Activated CD4-positive, alpha-beta T cell treated with anti-CD3 and anti-CD28 coated beads, Interleukin-2, amount 50 U/mL, for 4 hours (primary cell): Measurements from ENCODE around the gene PMAIP1.
"Not testable (repeated sequence)": the region's sequence is repeated elsewhere in the genome, so short reads cannot be mapped to it uniquely, and the experiment has no call there.

Experiments used
- DNase-seq, 2 experiments: peaks; one replicate each; pipeline ENCODE4 v3.0.0-alpha.2; 2020

The PMAIP1 gene

GRCh38 chr18:59885579-59886163 is 14.1 kb upstream of the PMAIP1 start:
- DNase-seq, result no peak

- not testable (repeated sequence) for DNase-seq
These were observed 13.4 kb upstream of the PMAIP1 start for GRCh38 chr18:59886399-59886798.

DNA sequence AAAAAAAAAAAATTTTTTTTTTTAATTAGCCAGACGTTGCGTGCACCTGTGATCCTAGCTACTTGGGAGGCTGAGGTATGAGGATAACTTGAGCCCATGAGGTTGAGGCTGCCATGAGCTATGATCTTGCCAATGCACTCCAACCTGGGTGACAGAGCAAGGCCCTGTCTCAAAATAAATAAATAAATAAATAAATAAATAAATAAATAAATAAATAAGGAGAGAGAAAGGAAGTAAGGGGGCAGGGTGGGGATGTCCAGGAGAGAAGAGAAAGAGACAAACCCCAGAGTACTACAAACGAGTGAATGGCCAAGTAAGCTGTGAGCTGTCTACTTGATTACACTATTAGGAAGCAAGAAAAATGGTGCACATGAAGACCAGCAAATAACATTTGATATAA is 7.7 kb upstream of the PMAIP1 start:
- DNase-seq, result no peak

- DNase-seq, result no peak
These were observed 5.8 kb upstream of the PMAIP1 start for GRCh38 chr18:59893971-59894370.

- no peak for DNase-seq
These were observed 2.4 kb upstream of the PMAIP1 start for GRCh38 chr18:59897321-59897954.

DNA sequence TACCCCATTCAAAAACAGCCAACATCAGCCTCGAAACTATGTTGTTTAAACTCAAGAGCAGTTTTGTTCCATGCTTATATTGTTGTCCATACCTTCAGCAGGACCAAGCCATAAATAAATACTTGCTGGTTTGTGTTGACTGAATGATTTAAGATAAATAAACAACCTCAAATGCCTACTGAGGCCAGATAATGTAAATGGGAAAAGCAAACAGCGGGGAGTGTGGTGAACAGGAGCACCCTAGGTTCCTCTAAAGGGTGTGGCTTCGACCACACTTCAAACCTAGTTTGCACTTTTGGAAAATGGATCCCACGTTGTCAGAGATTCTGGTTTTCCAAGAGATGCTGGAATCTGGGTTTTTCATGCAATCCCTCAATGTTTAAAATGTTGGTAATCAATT is 1.7 kb upstream of the PMAIP1 start:
- DNase-seq, result no peak

- DNase-seq, result no peak
These were observed 1.0 kb upstream of the PMAIP1 start for GRCh38 chr18:59898609-59899297.

GRCh38 chr18:59900222-59901128 is 679 bp downstream of the PMAIP1 start:
- DNase-seq, result peak; percentile 54 to 64

DNA sequence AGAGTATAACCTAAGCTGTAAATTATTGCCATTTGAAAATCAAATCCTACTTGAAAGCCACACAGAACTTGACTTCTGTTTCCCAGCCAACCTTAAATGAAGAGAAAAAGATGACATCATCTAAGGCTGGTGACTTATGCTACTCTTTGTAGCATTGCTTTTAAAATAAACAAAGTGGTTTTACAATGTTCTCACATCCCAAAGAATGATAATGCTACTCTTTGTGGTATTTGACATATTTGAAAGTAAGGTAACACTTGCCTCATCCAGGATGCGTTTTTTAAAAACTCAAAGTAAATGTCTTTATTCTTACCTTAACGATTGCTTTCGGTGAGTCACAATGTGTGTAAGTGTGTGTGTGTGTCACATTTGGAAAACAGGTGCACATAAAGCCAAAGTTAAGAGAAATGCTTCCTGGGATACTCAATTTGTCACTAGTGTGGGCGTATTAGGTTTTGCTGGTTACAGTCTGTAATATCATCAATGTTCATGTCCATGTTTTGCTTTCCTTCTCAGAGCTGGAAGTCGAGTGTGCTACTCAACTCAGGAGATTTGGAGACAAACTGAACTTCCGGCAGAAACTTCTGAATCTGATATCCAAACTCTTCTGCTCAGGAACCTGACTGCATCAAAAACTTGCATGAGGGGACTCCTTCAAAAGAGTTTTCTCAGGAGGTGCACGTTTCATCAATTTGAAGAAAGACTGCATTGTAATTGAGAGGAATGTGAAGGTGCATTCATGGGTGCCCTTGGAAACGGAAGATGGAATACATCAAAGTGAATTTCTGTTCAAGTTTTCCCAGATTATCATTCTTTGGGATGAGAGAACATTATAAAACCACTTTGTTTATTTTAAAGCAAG is 2.6 kb downstream of the PMAIP1 start:
- DNase-seq, result no peak

GRCh38 chr18:59902993-59903610 is 3.3 kb downstream of the PMAIP1 start:
- DNase-seq, result no peak

DNA sequence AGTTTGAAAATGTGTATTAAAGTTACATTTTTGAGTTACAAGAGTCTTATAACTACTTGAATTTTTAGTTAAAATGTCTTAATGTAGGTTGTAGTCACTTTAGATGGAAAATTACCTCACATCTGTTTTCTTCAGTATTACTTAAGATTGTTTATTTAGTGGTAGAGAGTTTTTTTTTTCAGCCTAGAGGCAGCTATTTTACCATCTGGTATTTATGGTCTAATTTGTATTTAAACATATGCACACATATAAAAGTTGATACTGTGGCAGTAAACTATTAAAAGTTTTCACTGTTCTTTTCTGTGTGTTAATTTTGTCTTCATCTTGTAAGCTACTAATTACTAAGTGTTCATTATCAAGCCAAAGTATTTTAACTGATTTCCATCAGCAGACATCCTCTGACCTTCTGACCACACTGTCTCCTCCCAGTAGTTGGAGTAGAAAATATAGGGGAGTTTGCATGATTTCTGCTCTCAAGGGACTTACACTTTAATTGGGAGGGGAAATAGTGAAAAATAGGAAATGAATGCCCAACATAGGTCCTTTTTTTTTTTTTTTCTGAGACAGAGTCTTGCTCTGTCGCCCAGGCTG is 4.3 kb downstream of the PMAIP1 start:
- no peak for DNase-seq

- no peak for DNase-seq
These were observed 5.9 kb downstream of the PMAIP1 start for GRCh38 chr18:59905686-59906091.

- no peak for DNase-seq
These were observed 6.4 kb downstream of the PMAIP1 start for GRCh38 chr18:59906203-59906602.

DNA sequence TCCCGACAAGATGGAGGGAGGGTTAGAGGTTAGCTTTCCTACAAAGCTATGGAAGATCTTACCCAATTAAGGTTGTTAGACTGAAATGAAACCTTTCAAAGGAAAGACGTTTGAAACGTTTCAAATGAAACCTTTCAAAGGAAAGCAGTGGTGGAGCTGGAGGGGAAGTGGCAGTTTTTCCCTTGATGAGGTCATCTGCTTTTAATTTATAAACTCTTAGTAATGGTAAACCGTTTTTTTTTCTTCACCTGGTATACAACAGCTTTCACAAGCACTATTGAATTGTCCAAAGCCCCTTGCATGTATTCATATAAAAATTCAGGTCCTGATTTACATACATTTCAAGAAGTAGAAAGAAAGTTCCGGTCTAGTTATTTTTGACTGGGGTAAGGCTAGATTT is 7.4 kb downstream of the PMAIP1 start:
- DNase-seq, result no peak

DNA sequence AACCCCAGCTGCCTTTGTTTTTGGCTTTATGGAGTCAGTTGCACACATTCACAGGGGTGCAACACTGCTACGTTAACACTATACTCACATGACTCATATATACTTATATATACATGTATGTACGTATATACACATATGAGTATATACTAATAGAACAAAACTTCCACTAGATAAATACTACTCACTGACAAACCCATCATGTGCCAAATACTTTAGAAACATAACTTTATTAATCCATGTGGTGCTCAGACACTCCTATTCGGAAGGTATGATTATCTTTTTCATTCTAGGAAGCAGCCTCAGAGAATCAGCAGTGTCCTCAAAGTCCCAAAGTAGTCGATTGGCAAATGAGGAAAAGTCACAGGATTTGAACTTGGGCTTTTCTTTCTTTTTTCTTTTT is 7.9 kb downstream of the PMAIP1 start:
- no peak for DNase-seq

DNA sequence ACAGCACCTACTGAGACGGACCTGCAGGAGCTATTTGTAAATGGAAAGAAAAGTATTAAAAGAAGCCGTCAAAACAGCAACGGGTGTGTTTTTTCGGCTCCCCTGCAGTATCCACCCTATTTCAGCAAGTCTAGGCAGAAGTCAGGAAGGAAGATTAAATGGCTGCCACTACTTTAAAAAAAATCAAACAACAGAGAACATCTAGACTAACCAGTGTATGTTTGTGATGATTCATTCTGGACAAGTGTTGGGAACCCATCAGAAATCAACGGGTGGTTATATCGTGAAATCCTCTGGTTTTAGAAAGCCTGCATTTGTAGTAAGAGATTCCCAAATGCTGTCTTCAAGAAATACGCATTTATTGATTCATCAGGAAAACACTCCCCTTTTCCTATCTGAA is 9.0 kb downstream of the PMAIP1 start:
- no peak for DNase-seq

GRCh38 chr18:59909289-59910036 is 9.7 kb downstream of the PMAIP1 start:
- no peak for DNase-seq

DNA sequence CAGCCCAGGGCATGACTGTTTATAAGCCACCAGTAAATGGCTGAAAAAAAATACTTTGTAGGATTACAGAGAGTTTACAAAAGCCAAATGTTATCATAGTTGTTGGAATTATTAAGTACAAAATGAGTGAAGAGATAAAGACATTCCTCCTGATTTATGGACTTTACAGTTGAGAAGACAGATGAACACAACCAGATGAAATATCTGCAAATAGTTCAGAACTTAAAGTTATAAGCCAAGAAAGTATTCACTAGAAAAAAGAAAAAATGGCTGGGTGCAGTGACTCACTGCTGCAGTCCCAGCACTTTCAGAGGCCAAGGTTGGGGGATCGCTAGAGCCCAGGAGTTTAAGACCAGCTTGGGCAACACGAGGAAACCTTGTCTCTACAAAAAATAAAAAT is 11.2 kb downstream of the PMAIP1 start:
- no peak for DNase-seq

DNA sequence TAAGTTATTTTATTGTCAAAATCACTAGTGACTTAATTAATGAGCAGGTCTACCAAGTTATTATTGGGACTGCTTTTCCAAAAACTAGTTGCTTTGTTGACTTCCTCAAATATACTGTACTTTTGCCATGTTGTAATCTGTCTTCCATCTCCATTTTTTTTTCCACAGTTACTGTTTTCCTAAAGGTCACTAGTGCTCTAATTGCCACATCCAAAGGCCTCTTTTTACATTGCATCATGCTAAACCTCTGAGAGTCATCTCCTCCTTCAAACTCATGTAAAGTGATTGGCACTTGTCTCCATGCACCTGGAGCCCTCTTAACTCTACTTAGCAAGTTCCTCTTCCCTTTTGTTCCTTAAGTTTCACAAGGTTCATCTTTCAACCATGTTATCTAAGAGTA is 11.8 kb downstream of the PMAIP1 start:
- no peak for DNase-seq

GRCh38 chr18:59912007-59912550 is 12.3 kb downstream of the PMAIP1 start:
- no peak for DNase-seq
